ENCODE data around the gene JUP. TPM values are rescaled to one million over a fixed set of nuclear protein-coding genes. Genes with fewer than 3 reads are reported as not detected.

The JUP gene
- total and polyA plus RNA-seq, 2 of the 13 experiments (the other 11 are each of a cell fraction or from before 2014, with no cell fraction given), result 12.1 to 20.6 TPM

- TF ChIP-seq BRF2 (CRISPR knock-in tag; IDR thresholded peaks at IDR 0.05), result no peak
- TF ChIP-seq ZNF337 (CRISPR knock-in tag; IDR thresholded peaks at IDR 0.05; ENCODE audit: borderline replicate concordance, low read depth), result 0 out of 2 replicates have a peak, but pooled peaks have one; percentile 27
- no peak for TF ChIP-seq ZBTB7A (CRISPR knock-in tag; IDR thresholded peaks at IDR 0.05)
- no peak for TF ChIP-seq FUBP1 (CRISPR knock-in tag; IDR thresholded peaks at IDR 0.05; ENCODE audit: borderline replicate concordance)
- no peak for TF ChIP-seq XBP1 (CRISPR knock-in tag; IDR thresholded peaks at IDR 0.05)
- TF ChIP-seq KAT2B (IDR thresholded peaks at IDR 0.05; ENCODE audit: borderline replicate concordance, low read depth, low read length), result no peak
- TF ChIP-seq GATAD1 (CRISPR knock-in tag; IDR thresholded peaks at IDR 0.05), result peak; percentile 44
- no peak for TF ChIP-seq HIVEP1 (CRISPR knock-in tag; IDR thresholded peaks at IDR 0.05)
- TF ChIP-seq ARHGAP35 (CRISPR knock-in tag; IDR thresholded peaks at IDR 0.05; ENCODE audit: borderline replicate concordance), result no peak
- peak; percentile 84; the same call in 1 of the 2 replicates for TF ChIP-seq KLF12 (CRISPR knock-in tag; IDR thresholded peaks at IDR 0.05; ENCODE audit: borderline replicate concordance)
- peak; percentile 76; the same call in 1 of the 2 replicates for TF ChIP-seq ZNF124 (CRISPR knock-in tag; IDR thresholded peaks at IDR 0.05)
- no peak for TF ChIP-seq MIER3 (CRISPR knock-in tag; IDR thresholded peaks at IDR 0.05; ENCODE audit: borderline replicate concordance)
- TF ChIP-seq TRAFD1 (CRISPR knock-in tag; IDR thresholded peaks at IDR 0.05; ENCODE audit: borderline replicate concordance), result no peak
- no peak for TF ChIP-seq ZNF234 (CRISPR knock-in tag; conservative IDR thresholded peaks at IDR 0.05)
- TF ChIP-seq KLF13 (CRISPR knock-in tag; IDR thresholded peaks at IDR 0.05), result peak; percentile 82
- TF ChIP-seq TARDBP (CRISPR knock-in tag; IDR thresholded peaks at IDR 0.05), result peak; percentile 33; the same call in 1 of the 2 replicates
- TF ChIP-seq ZNF766 (CRISPR knock-in tag; IDR thresholded peaks at IDR 0.05; ENCODE audit: borderline replicate concordance), result no peak
- peak; percentile 83 for TF ChIP-seq MYPOP (CRISPR knock-in tag; IDR thresholded peaks at IDR 0.05)
- TF ChIP-seq ELK4 (CRISPR knock-in tag; IDR thresholded peaks at IDR 0.05; ENCODE audit: borderline replicate concordance), result no peak
- TF ChIP-seq POLR2AphosphoS5 (IDR thresholded peaks at IDR 0.05; ENCODE audit: low read depth, low read length), result no peak
- no peak for TF ChIP-seq MATR3 (CRISPR knock-in tag; IDR thresholded peaks at IDR 0.05)
- peak; percentile 21; the same call in 1 of the 2 replicates for TF ChIP-seq ZMYM3 (CRISPR knock-in tag; IDR thresholded peaks at IDR 0.05)
Observed at GRCh38 chr17:41738077-41738800, 48.3 kb downstream of the JUP start (continued).
